ENCODE results near the gene CHST8. TPM values are rescaled to one million over a fixed set of nuclear protein-coding genes. Genes with fewer than 3 reads are reported as not detected.

Gene CHST8
- total RNA-seq, 1 donor from 2014 or later, result 0.35 TPM

DNA sequence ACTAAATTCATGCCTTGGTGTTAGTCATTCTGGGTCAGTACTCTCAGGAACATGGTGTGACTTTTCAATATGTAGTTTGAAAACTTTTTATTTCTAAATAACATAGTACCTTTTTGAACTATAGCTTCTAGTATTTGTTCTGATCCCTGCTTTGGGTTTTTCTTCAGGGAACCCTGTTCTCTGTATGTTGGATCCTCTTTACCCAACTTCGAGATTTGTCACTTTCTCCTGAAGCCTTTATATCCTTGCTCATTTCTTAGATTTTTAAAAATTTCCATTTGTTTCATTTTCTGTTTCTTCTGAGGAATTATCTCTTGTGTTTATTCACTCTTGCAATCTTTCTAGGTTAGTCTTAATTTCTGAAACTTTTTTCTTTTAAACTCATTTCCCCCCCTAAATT, 12.4 kb upstream of the CHST8 start:
- no peak overlapping the region for H3K4me3 Mint-ChIP-seq (ENCODE audit: unreplicated experiment)
- H3K27me3 Mint-ChIP-seq (ENCODE audit: low read depth), result peaks cover 8% of the 10 kb centered on the region
- TF ChIP-seq, protein P1, sequence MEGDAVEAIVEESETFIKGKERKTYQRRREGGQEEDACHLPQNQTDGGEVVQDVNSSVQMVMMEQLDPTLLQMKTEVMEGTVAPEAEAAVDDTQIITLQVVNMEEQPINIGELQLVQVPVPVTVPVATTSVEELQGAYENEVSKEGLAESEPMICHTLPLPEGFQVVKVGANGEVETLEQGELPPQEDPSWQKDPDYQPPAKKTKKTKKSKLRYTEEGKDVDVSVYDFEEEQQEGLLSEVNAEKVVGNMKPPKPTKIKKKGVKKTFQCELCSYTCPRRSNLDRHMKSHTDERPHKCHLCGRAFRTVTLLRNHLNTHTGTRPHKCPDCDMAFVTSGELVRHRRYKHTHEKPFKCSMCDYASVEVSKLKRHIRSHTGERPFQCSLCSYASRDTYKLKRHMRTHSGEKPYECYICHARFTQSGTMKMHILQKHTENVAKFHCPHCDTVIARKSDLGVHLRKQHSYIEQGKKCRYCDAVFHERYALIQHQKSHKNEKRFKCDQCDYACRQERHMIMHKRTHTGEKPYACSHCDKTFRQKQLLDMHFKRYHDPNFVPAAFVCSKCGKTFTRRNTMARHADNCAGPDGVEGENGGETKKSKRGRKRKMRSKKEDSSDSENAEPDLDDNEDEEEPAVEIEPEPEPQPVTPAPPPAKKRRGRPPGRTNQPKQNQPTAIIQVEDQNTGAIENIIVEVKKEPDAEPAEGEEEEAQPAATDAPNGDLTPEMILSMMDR (IDR thresholded peaks at IDR 0.05), result no peak
- DNase-seq (ENCODE audit: low spot score), result no peak
- H3K4me1 Mint-ChIP-seq (ENCODE audit: low read depth), result no peaks in the 10 kb centered on the region
- H3K9me3 Mint-ChIP-seq (ENCODE audit: low read depth), result peaks cover 27% of the 10 kb centered on the region
- H3K27ac Mint-ChIP-seq (ENCODE audit: unreplicated experiment), result no peak overlapping the region
- peaks cover 2% of the 10 kb centered on the region for H3K36me3 Mint-ChIP-seq (ENCODE audit: low read depth)

DNA sequence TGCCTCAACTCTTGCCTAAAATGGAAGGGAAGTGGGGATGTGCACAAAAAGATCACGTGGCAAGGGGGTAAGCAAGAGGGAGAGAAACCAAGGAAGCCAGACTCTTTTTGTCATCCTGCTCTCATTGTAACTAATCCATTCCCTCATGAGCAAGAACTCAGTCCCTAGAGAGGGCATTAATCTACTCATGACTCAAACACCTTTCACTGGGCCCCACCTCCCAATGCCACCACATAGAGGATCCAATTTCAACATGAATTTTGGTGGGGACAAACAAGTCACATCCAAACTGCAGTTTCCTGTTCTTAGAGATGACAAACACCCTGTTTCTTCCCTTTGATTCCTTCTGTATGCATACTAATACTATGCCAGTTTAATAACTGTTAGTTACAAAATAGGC, 11.2 kb upstream of the CHST8 start:
- Mint-ChIP-seq H3K4me1 (ENCODE audit: low read depth) (no peaks in the 10 kb centered on the region), H3K36me3 (ENCODE audit: low read depth) (peaks cover 2% of the 10 kb centered on the region), H3K9me3 (ENCODE audit: low read depth) (peaks cover 23% of the 10 kb centered on the region), H3K4me3 (ENCODE audit: unreplicated experiment) (no peak overlapping the region), H3K27ac (ENCODE audit: unreplicated experiment) (no peak overlapping the region), H3K27me3 (ENCODE audit: low read depth) (peaks cover 18% of the 10 kb centered on the region)
- DNase-seq (ENCODE audit: low spot score), result no peak
- TF ChIP-seq, protein P1 (IDR thresholded peaks at IDR 0.05), result no peak

DNA sequence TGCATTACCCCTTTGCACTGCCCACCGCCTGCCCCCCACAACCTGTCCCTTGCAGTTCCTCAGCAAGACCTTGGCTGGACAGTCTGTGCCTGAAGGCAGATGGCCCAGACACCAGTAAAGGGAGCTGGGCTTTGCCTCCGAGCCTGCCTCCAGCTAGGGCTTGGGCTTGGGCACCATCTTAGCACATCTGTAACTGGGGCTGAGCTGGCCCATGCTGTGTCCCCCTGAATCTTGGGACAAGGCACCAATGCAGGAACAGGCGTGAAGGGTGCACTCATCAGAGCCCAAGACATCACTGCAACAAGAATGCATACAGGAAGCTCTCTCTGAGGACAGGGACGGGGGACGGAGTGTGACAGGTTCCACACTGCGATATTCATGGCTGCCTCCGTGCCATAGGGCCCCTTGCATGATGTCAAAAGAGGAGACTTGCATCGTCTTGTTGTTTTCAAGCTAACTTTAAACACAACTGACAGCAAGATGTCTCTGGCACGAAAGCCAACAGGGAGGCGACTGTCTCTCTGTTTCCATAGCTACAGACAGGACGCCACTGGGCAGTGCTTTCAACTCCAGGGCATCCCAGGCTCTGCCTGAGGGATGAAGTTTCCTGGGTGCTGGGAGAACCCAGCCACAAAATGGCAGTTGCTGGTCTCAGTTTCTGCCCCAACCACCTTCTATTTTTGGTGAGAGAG, 8.7 kb upstream of the CHST8 start:
- TF ChIP-seq, protein P1 (IDR thresholded peaks at IDR 0.05), result no peak
- no peaks in the 10 kb centered on the region for H3K4me1 Mint-ChIP-seq (ENCODE audit: low read depth)
- no peak overlapping the region for H3K27ac Mint-ChIP-seq (ENCODE audit: unreplicated experiment)
- H3K27me3 Mint-ChIP-seq (ENCODE audit: low read depth), result peaks cover 26% of the 10 kb centered on the region
- H3K36me3 Mint-ChIP-seq (ENCODE audit: low read depth), result peaks cover 2% of the 10 kb centered on the region
- no peak overlapping the region for H3K4me3 Mint-ChIP-seq (ENCODE audit: unreplicated experiment)
- no peak for DNase-seq (ENCODE audit: low spot score)
- H3K9me3 Mint-ChIP-seq (ENCODE audit: low read depth), result peaks cover 16% of the 10 kb centered on the region

DNA sequence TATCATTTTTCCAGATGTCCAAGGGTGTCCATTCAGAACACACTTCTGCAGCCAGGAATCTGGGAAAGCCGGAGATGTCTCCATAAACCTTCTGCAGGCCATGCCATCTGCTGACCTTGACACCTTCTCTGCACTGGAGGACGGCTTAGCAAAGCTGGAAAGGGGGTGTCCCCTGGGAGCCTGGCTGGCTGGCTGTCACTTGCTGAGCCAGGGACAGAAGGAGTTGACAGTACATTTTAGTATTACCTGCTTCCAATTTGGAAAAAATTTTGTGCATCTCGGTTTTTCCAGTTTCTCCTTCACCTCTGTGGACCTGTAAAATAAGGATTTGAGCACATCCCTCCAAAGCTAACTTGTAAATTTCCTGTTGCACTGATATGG, 8.1 kb upstream of the CHST8 start:
- TF ChIP-seq, protein P1 (IDR thresholded peaks at IDR 0.05), result no peak
- Mint-ChIP-seq H3K4me1 (ENCODE audit: low read depth) (no peaks in the 10 kb centered on the region), H3K27ac (ENCODE audit: unreplicated experiment) (no peak overlapping the region), H3K27me3 (ENCODE audit: low read depth) (peaks cover 30% of the 10 kb centered on the region), H3K9me3 (ENCODE audit: low read depth) (peaks cover 16% of the 10 kb centered on the region), H3K4me3 (ENCODE audit: unreplicated experiment) (no peak overlapping the region), H3K36me3 (ENCODE audit: low read depth) (peaks cover 2% of the 10 kb centered on the region)
- DNase-seq (ENCODE audit: low spot score), result no peak

DNA sequence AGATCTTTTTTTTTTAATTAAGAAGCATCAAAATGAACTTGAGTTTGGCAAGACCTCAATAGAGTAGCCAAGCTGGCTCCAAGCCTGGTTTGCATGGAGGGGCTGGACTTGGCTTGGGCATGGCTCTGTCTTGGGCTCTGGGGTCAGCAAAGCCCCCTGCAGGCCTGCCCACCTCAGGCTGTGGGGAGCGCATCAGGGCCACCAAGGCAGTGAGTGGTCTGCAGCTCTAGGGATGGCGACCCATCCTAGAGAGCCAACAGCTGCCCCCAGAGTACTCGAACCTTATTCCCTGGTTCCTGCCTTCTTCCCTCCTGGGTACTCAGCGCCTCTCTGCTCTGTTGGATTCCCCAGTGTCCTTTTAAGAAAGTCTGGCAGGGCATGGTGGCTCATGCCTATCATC, 5.4 kb upstream of the CHST8 start:
- Mint-ChIP-seq H3K4me1 (ENCODE audit: low read depth) (no peaks in the 10 kb centered on the region), H3K4me3 (ENCODE audit: unreplicated experiment) (no peak overlapping the region), H3K9me3 (ENCODE audit: low read depth) (no peaks in the 10 kb centered on the region), H3K27ac (ENCODE audit: unreplicated experiment) (no peak overlapping the region), H3K27me3 (ENCODE audit: low read depth) (peaks cover 51% of the 10 kb centered on the region), H3K36me3 (ENCODE audit: low read depth) (no peaks in the 10 kb centered on the region)
- TF ChIP-seq, protein P1 (IDR thresholded peaks at IDR 0.05), result no peak
- DNase-seq (ENCODE audit: low spot score), result no peak
